Spleen (tissue), 11 donors: ENCODE data around the gene NYNRIN. TPM values are rescaled to one million over a fixed set of nuclear protein-coding genes. Genes with fewer than 3 reads are reported as not detected.
A peak's percentile ranks its signal among the peaks of the same experiment; 100 is the strongest.

ENCODE experiments used
- DNase-seq: peaks from one replicate; pipeline ENCODE4 v3.0.0-alpha.2; 2020
- H3K27ac ChIP-seq, 8 donors: fragments of 200-600 bp; sonication (generic) in 7 of 8; 1 replicate in 4 of 8; 2 replicates in 4 of 8; pipeline versions ENCODE4 v1.5.0 to v1.8.0; 2016 to 2021; ENCODE audit warnings: inconsistent platforms in 4 of 8, mild to moderate bottlenecking in 4 of 8, moderate library complexity in 1 of 8
- H3K27me3 ChIP-seq, 7 donors: fragments of 200-600 bp; sonication (generic) in 6 of 7; replicated peaks in 1 of 7; 1 replicate in 4 of 7; 2 replicates in 3 of 7; pipeline versions ENCODE4 v1.5.0 to v1.8.0; 2016 to 2021; ENCODE audit warnings: inconsistent platforms in 3 of 7, mild to moderate bottlenecking in 1 of 7
- H3K36me3 ChIP-seq, 6 donors: fragments of 200-600 bp; sonication (generic) in 5 of 6; 1 replicate in 4 of 6; 2 replicates in 2 of 6; pipeline versions ENCODE4 v1.5.0 to v1.8.0; 2016 to 2021; ENCODE audit warnings: inconsistent platforms in 2 of 6
- H3K4me1 ChIP-seq, 6 donors: fragments of 200-600 bp; sonication (generic) in 5 of 6; 1 replicate in 3 of 6; 2 replicates in 3 of 6; pipeline versions ENCODE4 v1.5.0 to v1.8.0; 2016 to 2021; ENCODE audit warnings: inconsistent platforms in 3 of 6
- H3K4me3 ChIP-seq, 8 donors: fragments of 200-600 bp; sonication (generic) in 7 of 8; 1 replicate in 4 of 8; 2 replicates in 4 of 8; pipeline versions ENCODE4 v1.5.0 to v1.8.0; 2016 to 2021; ENCODE audit warnings: inconsistent platforms in 4 of 8, mild to moderate bottlenecking in 4 of 8, moderate library complexity in 2 of 8
- H3K9me3 ChIP-seq, 8 donors: fragments of 200-600 bp; sonication (generic) in 7 of 8; 1 replicate in 4 of 8; 2 replicates in 4 of 8; pipeline versions ENCODE4 v1.5.0 to v1.8.0; 2016 to 2021; ENCODE audit warnings: inconsistent platforms in 4 of 8
- CTCF ChIP-seq, 11 experiments: fragments of 200-600 bp in 7 of 11; fragments of 450-650 bp in 4 of 11; sonication (generic) in 4 of 11; IDR thresholded peaks in 8 of 11; conservative IDR thresholded peaks in 3 of 11; 1 replicate in 7 of 11; 2 replicates in 4 of 11; pipeline versions ENCODE4 v1.4.0 to v1.8.0; 2016 to 2021; ENCODE audit warnings: antibody characterized with exemption in 11 of 11, inconsistent platforms in 4 of 11, mild to moderate bottlenecking in 1 of 11
- POLR2A ChIP-seq, 3 donors: fragments of 450-650 bp; IDR thresholded peaks; one replicate each; pipeline ENCODE4 v1.5.1; 2017; ENCODE audit warnings: antibody characterized with exemption in 3 of 3, mild to moderate bottlenecking in 1 of 3
- POLR2AphosphoS5 ChIP-seq, 3 donors: sonication (generic); formaldehyde crosslinking; IDR thresholded peaks; one replicate each; pipeline ENCODE4 v1.5.1; 2017; ENCODE audit warnings: antibody characterized with exemption in 3 of 3
- WGBS, 5 donors: extraction: QIAGEN DNeasy Blood & Tissue Kit in 3 of 5; methylation state at CpG; one replicate each; pipeline versions ENCODE4 v1.1.5 to v1.1.7; 2013 to 2018; 5-methylcytosine and 5-hydroxymethylcytosine counted together
- intact Hi-C: fragments of 100-400 bp; cut with DNase I; formaldehyde crosslinking; loops from one replicate; pipeline ENCODE4 v1.15.0; 2023; ENCODE audit warnings: low total_unique reads
- polyA plus RNA-seq, 3 donors: library from polyadenylated mRNA; stranded (reverse); fragments of 200-250 nt; gene quantifications; one replicate each; pipeline ENCODE4 v1.2.1, GENCODE V29; 2013
- total RNA-seq, 7 donors: library from RNA; depleted of rRNA in 3 of 7; stranded (reverse); fragments of >200 nt in 3 of 7; fragmentation: NEBNext Ultra II Directional in 4 of 7; extraction: Animal tissue kit (Norgen Biotek cat#: 25700) in 4 of 7; gene quantifications; one replicate each; pipeline versions ENCODE4 v1.1.0 to v1.2.1, GENCODE V29; 2016 to 2021
- donor health status: healthy with polysubstance abuse.
- donor health status: DM: no; HTN: no; CAD: no; lungs with moderate emphysema.
- donor health status: DM: no; HTN: no; CAD: no.
- donor health status: Bipolar disorder and iron deficiency.
- donor health status: healthy.
- donor health status: DM: no; HTN: no; CAD: no.
- donor health status: DM: yes; HTN: yes; CAD: no.

Gene NYNRIN
- total and polyA plus RNA-seq, 10 donors = 0.87 to 18.0 (median 10.5) TPM

GRCh38 chr14:24408764-24409163 lies 10.0 kb downstream of the NYNRIN start:
- peaks cover 0 to 4% (median 0%) of the 10 kb centered on the region in 6 donors for H3K4me1 ChIP-seq
- H3K36me3 ChIP-seq = peaks cover 0 to 43% (median 3%) of the 10 kb centered on the region in 6 donors
- no peak for DNase-seq
- no peaks in the 10 kb centered on the region for H3K9me3 ChIP-seq
- no peak for TF ChIP-seq POLR2AphosphoS5 (IDR thresholded peaks at IDR 0.05)
- no peak for TF ChIP-seq CTCF (IDR thresholded peaks at IDR 0.05 in 8 of 11, conservative IDR thresholded peaks at IDR 0.05 in 3 of 11)
- TF ChIP-seq POLR2A (IDR thresholded peaks at IDR 0.05) = no peak
- H3K4me3 ChIP-seq = no peak overlapping the region
- H3K27me3 ChIP-seq = no peaks in the 10 kb centered on the region
- H3K27ac ChIP-seq = no peak overlapping the region
- intact Hi-C loops = no loop called here
- 45 to 78% (median 60%) methylated on average over 1 to 3 of the region's 3 CpGs for WGBS, 5 donors

- H3K36me3 ChIP-seq = peaks cover 0 to 47% (median 8%) of the 10 kb centered on the region in 6 donors
- H3K27ac ChIP-seq = no peak overlapping the region
- no peak overlapping the region for H3K4me3 ChIP-seq
- H3K9me3 ChIP-seq = no peaks in the 10 kb centered on the region
- TF ChIP-seq POLR2AphosphoS5 (IDR thresholded peaks at IDR 0.05) (no peak), POLR2A (IDR thresholded peaks at IDR 0.05) (no peak), CTCF (IDR thresholded peaks at IDR 0.05 in 8 of 11, conservative IDR thresholded peaks at IDR 0.05 in 3 of 11) (no peak)
- no peaks in the 10 kb centered on the region for H3K27me3 ChIP-seq
- no peak for DNase-seq
- intact Hi-C loops = no loop called here
- 74 to 91% (median 83%) methylated on average over 4 to 6 of the region's 6 CpGs for WGBS, 5 donors
- H3K4me1 ChIP-seq = no peaks in the 10 kb centered on the region
These were observed 10.4 kb downstream of the NYNRIN start for GRCh38 chr14:24409192-24409591.

- Histone ChIP-seq H3K4me1 (no peaks in the 10 kb centered on the region), H3K27me3 (no peaks in the 10 kb centered on the region), H3K36me3 (peaks cover 0 to 55% (median 12%) of the 10 kb centered on the region in 6 donors), H3K27ac (no peak overlapping the region), H3K4me3 (no peak overlapping the region), H3K9me3 (no peaks in the 10 kb centered on the region)
- DNase-seq = no peak
- TF ChIP-seq CTCF (IDR thresholded peaks at IDR 0.05 in 8 of 11, conservative IDR thresholded peaks at IDR 0.05 in 3 of 11) (no peak), POLR2AphosphoS5 (IDR thresholded peaks at IDR 0.05) (no peak), POLR2A (IDR thresholded peaks at IDR 0.05) (no peak)
- intact Hi-C loops = loop anchor here (10.0 kb wide), 1 partner anchor 45 kb away; the partner anchor contains the start of gene NFATC4
- WGBS, 5 donors = 87 to 96% (median 89%) methylated on average over 10 of the region's 10 CpGs
These were observed 11.2 kb downstream of the NYNRIN start for GRCh38 chr14:24409956-24410355.

GRCh38 chr14:24411443-24412389 lies 12.9 kb downstream of the NYNRIN start:
- intact Hi-C loops = loop anchor here (10.0 kb wide), 1 partner anchor 47 kb away; the partner anchor contains the start of gene NFATC4
- no peak for DNase-seq
- H3K9me3 ChIP-seq = no peaks in the 10 kb centered on the region
- H3K27me3 ChIP-seq = peaks cover 0 to 4% (median 0%) of the 10 kb centered on the region in 7 donors
- no peaks in the 10 kb centered on the region for H3K4me1 ChIP-seq
- peak in 1 of 3 donors; percentile 21 for TF ChIP-seq POLR2AphosphoS5 (IDR thresholded peaks at IDR 0.05)
- TF ChIP-seq CTCF (IDR thresholded peaks at IDR 0.05 in 8 of 11, conservative IDR thresholded peaks at IDR 0.05 in 3 of 11) = peak; percentile 26 to 80 (median 66)
- TF ChIP-seq POLR2A (IDR thresholded peaks at IDR 0.05) = no peak
- 64 to 77% (median 71%) methylated on average over 14 to 16 of the region's 16 CpGs for WGBS, 5 donors
- H3K4me3 ChIP-seq = no peak overlapping the region
- H3K27ac ChIP-seq = no peak overlapping the region
- H3K36me3 ChIP-seq = peaks cover 0 to 64% (median 17%) of the 10 kb centered on the region in 6 donors
